ENCODE results near the gene CES1.
"Not testable (repeated sequence)": the region's sequence is repeated elsewhere in the genome, so short reads cannot be mapped to it uniquely, and the experiment has no call there.

CES1 gene

GRCh38 chr16:55830658-55831294 lies 2.1 kb downstream of the CES1 start:
- no peak for DNase-seq (ENCODE audit: low read depth)

DNA sequence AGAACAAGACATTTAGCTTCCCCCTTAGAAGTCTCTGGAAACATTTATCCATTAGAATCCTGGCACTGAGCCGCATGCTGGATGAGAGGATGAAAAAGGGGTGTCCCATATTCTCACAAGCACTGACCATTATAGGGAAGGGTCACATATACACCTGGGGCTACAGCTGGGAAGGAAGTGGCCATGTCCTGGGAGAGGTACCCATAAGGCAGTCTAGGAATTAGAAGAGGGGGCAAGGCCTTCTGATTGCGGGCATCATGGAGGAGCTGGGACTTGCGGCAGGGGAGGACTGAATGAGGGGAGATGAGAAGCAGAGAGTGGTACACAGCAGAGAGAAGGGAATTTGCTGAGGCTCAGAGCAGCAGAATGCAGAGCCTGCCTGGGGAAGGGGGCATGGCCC lies 3.7 kb downstream of the CES1 start:
- not testable (repeated sequence) for DNase-seq (ENCODE audit: low read depth)

GRCh38 chr16:55828680-55829079 lies 4.2 kb downstream of the CES1 start:
- DNase-seq (ENCODE audit: low read depth), result no peak

DNA sequence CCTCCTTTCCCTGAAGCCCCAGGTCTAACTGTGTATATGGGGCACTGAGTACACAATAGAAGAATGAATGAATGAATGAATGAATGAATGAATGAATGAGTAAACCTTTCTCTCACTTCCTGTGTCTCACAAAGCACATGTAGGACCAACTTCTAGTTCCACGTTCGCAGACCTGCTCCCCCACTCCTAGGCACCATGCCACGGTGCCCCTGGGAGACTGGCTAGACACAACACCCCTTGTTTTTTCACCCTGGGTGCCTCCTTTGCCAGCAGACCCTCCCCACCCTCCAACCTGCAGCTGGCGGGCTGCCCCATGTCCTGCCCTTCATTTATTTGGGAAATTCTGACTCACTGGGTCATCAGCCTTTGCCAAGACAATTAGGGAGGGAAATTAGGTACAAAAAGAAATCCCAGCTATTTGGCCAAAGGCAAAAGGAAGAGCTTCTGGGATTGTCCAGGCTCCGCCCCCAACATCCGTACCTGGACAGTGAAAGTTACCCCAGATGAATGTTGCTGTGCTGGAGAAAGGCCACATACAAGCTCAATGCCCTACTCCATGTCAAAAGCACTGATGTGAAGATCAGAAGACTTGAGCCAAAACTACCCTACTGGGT lies 7.7 kb downstream of the CES1 start:
- no peak for DNase-seq (ENCODE audit: low read depth)

GRCh38 chr16:55824473-55825000 lies 8.4 kb downstream of the CES1 start:
- no peak for DNase-seq (ENCODE audit: low read depth)

DNA sequence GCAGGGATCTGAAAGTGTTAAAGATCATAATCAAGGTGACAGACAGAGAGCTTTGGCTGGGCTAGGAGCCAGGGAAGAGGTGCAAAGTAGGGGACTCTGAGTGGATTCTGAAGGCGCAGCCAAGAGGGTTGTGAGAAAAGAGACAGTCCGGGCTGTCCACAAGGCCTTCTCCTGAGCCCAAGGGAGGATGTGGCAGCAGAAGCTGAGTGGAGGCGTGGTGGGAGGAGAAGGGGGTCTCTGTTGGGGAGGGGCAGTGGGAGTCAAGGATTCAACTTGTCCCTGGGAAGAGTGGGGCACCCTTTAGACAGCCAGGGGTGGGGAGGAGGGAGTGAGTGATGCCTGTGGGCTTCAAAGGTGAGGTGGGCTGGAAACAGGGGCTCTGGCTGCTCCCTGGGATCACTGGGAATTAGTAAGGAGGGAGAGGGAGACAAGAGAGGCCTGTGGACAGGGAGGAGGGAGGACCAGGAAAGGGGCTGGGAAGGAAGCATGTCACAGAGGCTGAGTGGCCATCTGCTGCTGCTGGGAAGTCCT lies 10.6 kb downstream of the CES1 start:
- no peak for DNase-seq (ENCODE audit: low read depth)

DNA sequence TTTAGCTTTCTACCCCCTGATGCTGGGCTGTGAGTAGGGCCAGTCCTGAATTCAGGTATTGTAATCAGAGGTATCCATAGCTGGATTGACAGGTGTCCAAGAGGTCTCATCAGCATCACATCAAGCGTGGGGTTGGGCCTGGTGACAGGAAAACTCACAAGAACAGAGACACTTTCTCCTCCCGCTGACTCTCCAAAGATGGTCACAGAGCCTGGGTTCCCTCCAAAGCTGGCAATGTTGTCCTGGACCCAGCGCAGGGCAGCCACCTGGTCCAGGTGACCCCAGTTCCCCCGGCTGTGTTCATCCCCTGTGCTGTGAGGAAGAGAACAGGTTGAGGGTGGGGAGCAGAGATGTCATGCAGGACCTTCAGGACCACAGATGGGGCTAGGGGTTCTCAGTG lies 11.7 kb downstream of the CES1 start:
- DNase-seq (ENCODE audit: low read depth), result no peak

DNA sequence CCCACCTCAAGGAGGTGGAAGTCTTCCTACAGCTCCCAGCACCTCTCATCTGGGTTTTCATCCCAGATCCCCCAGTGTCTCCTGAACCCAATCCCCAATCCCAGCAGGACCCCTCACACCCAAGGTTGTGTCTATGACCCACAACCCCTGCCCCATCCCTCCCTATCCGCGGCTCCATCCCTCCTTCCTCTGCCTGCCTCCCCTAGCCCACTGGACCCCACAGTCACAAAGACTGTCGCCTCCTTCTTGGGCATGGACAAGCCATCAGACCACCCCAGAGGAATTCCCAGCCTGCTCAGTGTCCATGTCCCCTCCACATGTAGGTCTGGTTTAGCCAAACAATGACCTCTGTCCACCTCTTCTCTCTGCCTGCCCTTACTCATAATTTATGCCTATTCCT lies 12.3 kb downstream of the CES1 start:
- DNase-seq (ENCODE audit: low read depth), result no peak

DNA sequence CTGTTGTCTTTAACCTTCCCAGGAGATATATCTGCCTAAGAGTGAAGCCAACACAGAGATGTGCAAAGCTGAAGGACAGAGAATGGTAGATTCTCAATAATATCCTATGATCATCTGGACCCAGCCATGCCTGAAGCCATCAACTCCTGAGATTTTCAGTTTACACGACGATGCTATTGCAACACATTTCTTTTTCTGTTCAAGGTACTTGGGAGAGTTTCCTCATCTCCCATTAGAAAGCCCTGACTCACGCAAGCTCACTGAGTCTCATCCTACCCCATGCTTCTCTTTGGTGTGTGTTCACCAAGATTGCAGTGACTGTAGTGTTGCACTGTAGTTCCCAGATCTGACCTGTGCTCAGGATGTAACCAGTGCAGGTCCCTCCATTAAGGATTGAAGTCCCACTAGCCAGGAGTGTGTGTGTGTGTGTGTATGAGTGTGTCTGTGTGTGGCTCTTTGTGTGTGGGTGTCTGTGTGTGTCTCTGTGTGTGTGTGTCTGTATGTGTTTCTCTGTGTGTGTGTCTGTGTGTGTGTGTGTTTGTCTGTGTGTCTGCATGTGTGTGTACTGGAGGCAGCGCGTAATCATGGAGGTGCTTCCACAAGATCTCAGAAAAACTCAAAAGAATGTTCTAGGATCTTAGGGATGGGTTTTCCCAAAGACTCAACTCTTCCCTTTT lies 15.5 kb downstream of the CES1 start:
- DNase-seq (ENCODE audit: low read depth), result no peak

- DNase-seq (ENCODE audit: low read depth), result not testable (repeated sequence)
Observed at GRCh38 chr16:55816222-55816621, 16.7 kb downstream of the CES1 start.

- DNase-seq (ENCODE audit: low read depth), result no peak
Observed at GRCh38 chr16:55815320-55815719, 17.6 kb downstream of the CES1 start.

GRCh38 chr16:55814174-55814573 lies 18.7 kb downstream of the CES1 start:
- DNase-seq (ENCODE audit: low read depth), result not testable (repeated sequence)

GRCh38 chr16:55813730-55814129 lies 19.2 kb downstream of the CES1 start:
- not testable (repeated sequence) for DNase-seq (ENCODE audit: low read depth)

DNA sequence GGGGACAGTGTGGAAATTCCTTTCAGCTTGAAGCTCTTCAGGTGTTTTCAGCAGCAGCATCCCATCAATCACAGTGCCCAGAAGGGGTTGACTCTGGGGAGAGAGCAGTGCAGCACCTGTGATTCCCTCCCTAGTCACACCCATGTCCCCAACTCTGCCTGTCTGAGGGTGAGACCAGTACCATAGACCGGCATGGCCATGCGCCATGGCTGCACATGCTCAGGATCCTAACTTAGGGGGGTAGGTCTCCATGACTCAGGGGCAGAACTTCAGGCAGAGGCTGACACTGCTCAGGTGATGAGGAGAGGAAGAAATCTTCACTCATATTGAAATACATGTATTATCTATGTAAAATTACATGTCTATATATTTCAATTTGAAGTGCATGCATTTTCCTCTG lies 19.9 kb downstream of the CES1 start:
- DNase-seq (ENCODE audit: low read depth), result no peak

- DNase-seq (ENCODE audit: low read depth), result no peak
Observed at GRCh38 chr16:55811811-55812210, 21.1 kb downstream of the CES1 start.

DNA sequence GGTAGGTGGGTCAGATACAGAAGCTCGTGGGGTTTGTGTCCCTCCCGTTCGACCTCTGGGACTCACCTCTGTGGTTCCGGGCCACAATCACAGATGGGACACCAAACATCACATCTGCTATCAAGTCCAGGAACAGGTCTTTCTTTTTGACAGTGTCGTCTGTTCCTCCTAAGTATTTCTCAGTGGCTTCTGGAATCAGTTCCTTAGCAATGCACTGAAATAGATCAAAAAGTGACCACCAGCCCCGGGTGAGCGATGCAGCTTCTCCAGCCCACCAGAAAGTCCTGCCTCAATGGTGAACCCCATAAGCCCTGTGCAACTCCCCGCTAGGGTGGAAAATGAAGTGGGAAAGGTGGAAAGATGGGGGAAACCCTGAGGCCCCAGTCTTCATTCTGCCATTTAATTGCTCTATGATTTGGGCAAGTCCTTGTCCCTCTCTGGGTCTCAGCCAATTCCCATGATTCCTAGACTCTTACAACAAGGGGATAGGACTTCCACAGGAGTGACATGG lies 22.4 kb downstream of the CES1 start:
- DNase-seq (ENCODE audit: low read depth), result no peak

DNA sequence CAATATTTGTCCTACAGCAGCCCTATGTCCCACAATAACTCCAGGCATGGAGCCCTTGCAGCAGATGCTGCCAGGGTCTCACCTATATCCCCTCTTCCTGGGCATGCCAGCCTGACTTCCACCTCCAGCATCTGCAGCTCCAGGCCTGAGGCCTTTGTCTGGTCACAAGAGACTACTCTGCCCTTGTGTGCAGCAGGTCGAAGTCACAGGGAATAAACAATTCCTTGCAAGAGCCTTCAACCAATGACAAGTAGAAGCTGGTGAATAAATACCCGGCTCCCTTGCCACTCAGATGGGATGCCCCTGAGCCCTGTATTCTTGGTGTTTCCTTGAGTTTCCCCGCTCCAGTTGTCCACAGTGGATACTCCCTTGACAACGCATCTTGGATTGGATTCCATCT lies 23.0 kb downstream of the CES1 start:
- DNase-seq (ENCODE audit: low read depth), result no peak

- DNase-seq (ENCODE audit: low read depth), result no peak
Observed at GRCh38 chr16:55809386-55809785, 23.5 kb downstream of the CES1 start.

GRCh38 chr16:55808286-55808685 lies 24.6 kb downstream of the CES1 start:
- not testable (repeated sequence) for DNase-seq (ENCODE audit: low read depth)

DNA sequence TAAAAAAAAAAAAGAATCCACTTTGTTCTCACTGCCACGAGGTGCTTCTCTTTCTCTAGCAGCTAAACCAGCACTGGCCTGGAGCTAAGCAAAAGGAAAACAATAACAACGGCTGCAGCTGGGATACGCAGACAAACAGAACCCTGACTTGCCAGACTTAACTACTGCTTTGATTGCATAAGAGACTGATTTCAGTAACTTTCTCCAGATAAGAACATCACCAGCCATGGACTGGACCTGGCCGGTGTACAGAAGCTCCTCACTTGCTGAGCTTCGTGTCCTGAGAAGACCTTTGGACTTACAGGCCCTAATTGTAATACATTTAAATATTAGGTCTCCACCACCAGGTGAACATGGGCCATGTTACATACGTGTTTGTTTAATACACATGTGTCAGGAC lies 27.8 kb downstream of the CES1 start:
- not testable (repeated sequence) for DNase-seq (ENCODE audit: low read depth)

DNA sequence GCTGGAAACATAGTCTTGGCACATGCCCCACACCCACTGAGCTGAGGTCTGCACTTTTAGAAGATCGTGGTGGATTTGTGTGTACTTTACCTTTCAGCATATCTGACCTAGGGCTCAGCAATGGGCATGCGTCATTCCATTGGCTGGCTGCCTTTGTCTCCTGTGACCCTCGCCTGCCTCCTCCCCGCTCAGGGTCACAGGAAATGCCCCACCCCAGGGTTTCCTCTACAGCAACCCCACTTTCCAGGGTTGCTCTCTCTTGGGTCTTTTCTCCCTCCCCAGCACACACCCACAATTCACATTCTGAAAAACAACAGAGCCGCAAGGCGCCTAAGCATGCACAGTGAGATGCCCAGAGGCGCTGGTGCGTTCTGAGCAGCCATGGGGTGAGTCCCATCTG lies 29.2 kb downstream of the CES1 start:
- DNase-seq (ENCODE audit: low read depth), result not testable (repeated sequence)

DNA sequence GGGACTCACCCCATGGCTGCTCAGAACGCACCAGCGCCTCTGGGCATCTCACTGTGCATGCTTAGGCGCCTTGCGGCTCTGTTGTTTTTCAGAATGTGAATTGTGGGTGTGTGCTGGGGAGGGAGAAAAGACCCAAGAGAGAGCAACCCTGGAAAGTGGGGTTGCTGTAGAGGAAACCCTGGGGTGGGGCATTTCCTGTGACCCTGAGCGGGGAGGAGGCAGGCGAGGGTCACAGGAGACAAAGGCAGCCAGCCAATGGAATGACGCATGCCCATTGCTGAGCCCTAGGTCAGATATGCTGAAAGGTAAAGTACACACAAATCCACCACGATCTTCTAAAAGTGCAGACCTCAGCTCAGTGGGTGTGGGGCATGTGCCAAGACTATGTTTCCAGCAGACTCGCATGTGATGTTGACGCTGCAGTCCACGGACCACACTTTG lies 39.9 kb downstream of the CES1 start:
- DNase-seq (ENCODE audit: low read depth), result not testable (repeated sequence)

DNA sequence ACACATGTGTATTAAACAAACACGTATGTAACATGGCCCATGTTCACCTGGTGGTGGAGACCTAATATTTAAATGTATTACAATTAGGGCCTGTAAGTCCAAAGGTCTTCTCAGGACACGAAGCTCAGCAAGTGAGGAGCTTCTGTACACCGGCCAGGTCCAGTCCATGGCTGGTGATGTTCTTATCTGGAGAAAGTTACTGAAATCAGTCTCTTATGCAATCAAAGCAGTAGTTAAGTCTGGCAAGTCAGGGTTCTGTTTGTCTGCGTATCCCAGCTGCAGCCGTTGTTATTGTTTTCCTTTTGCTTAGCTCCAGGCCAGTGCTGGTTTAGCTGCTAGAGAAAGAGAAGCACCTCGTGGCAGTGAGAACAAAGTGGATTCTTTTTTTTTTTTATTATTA lies 41.4 kb downstream of the CES1 start:
- DNase-seq (ENCODE audit: low read depth), result not testable (repeated sequence)
